Mesothelial cell of epicardium (in vitro differentiated cells): Measurements from ENCODE around the gene MAPK7. TPM values are rescaled to one million over a fixed set of nuclear protein-coding genes. Genes with fewer than 3 reads are reported as not detected.
"Not testable (repeated sequence)": the region's sequence is repeated elsewhere in the genome, so short reads cannot be mapped to it uniquely, and the experiment has no call there.

Experiments used
- DNase-seq, 2 experiments: peaks; one replicate each; pipeline ENCODE4 v3.0.0; 2021; ENCODE audit warnings: low spot score in 2 of 2; ENCODE audit not compliant: unreplicated experiment in 2 of 2
- H3K27ac Mint-ChIP-seq: 2 replicates; pipeline ENCODE4 v1.8.0; 2021; ENCODE audit warnings: mixed read lengths
- H3K27me3 Mint-ChIP-seq: 2 replicates; pipeline ENCODE4 v1.8.0; 2021; ENCODE audit warnings: low read depth, mixed read lengths
- H3K36me3 Mint-ChIP-seq: 2 replicates; pipeline ENCODE4 v1.8.0; 2021; ENCODE audit warnings: mixed read lengths
- H3K4me1 Mint-ChIP-seq: 2 replicates; pipeline ENCODE4 v1.8.0; 2021; ENCODE audit warnings: mixed read lengths
- H3K4me3 Mint-ChIP-seq: 2 replicates; pipeline ENCODE4 v1.8.0; 2021; ENCODE audit warnings: mild to moderate bottlenecking, moderate library complexity, mixed read lengths
- H3K9me3 Mint-ChIP-seq: 2 replicates; pipeline ENCODE4 v1.8.0; 2021; ENCODE audit warnings: mixed read lengths
- CTCF ChIP-seq: fragments of 200-600 bp; sonication (generic); IDR thresholded peaks from one replicate; pipeline ENCODE4 v1.5.0; 2021; ENCODE audit warnings: antibody characterized with exemption; ENCODE audit not compliant: unreplicated experiment
- total RNA-seq: library from RNA; stranded (reverse); gene quantifications from 3 replicates; pipeline ENCODE4 v1.2.1, GENCODE V29; 2021

The MAPK7 gene
- total RNA-seq, 1 donor from 2014 or later: 46.0 TPM

GRCh38 chr17:19348081-19348650 lies 30.1 kb upstream of the MAPK7 start:
- peaks cover 6% of the 10 kb centered on the region for H3K36me3 Mint-ChIP-seq
- H3K27me3 Mint-ChIP-seq: no peaks in the 10 kb centered on the region
- no peak overlapping the region for H3K4me3 Mint-ChIP-seq
- H3K4me1 Mint-ChIP-seq: peaks cover 7% of the 10 kb centered on the region
- DNase-seq: no peak
- H3K27ac Mint-ChIP-seq: no peak overlapping the region
- no peaks in the 10 kb centered on the region for H3K9me3 Mint-ChIP-seq
- no peak for TF ChIP-seq CTCF

DNA sequence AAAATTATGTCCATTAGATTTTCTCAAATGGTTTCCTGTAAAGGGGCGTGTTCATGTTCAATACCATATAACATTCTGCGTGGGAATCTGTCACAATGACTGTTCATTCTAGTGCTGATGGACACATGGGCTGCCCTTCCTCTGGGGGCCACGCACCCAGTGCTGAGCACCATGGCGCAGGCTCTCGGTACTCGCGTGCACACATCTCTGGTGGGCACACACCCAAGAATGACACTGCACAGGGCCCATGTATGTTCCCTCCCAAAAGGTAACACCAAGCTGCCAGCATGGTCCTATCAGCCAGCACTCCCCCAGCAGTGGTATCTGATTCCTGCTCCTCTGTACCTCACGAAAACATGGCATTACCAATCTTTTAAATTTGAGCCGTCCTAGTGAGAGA lies 29.5 kb upstream of the MAPK7 start:
- Mint-ChIP-seq H3K27ac (no peak overlapping the region), H3K36me3 (peaks cover 6% of the 10 kb centered on the region), H3K9me3 (no peaks in the 10 kb centered on the region), H3K27me3 (no peaks in the 10 kb centered on the region), H3K4me3 (no peak overlapping the region), H3K4me1 (peaks cover 7% of the 10 kb centered on the region)
- no peak for TF ChIP-seq CTCF
- DNase-seq: no peak

DNA sequence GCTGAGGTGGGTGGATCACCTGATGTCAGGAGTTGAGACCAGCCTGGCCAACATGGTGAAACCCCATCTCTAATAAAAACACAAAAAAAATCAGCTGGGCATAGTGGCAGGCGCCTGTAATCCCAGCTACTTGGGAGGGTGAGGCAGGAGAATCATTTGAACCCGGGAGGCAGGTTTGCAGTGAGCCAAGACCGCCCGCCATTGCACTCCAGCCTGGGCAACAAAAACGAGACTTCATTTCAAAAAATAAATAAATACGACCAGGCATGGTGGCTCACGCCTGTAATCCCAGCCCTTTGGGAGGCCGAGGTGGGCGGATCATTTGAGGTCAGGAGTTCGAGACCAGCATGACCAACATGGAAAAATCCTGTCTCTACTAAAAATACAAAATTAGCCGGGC lies 24.9 kb upstream of the MAPK7 start:
- H3K9me3 Mint-ChIP-seq, H3K4me1 Mint-ChIP-seq, DNase-seq, H3K27me3 Mint-ChIP-seq, H3K4me3 Mint-ChIP-seq, H3K27ac Mint-ChIP-seq: not testable (repeated sequence)
- peaks cover 13% of the 10 kb centered on the region for H3K36me3 Mint-ChIP-seq

DNA sequence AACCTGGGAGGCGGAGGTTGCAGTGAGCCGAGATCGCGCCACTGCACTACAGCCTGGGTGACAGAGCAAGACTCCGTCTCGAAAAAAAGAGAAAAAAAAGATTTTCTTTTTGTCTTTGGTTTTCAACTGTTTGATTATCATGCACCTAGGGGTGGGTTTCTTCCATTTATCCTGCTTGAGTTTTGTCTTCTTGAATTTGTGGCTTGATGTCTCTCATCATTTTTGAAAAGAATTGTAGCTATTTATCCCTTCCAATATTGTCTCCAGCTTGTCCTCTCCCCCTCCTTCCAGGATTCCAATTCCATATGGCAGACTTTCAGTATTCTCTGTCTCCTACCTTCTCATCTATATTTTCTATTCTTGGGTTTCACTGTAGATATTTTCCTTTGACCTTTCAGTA lies 23.6 kb upstream of the MAPK7 start:
- H3K9me3 Mint-ChIP-seq: no peaks in the 10 kb centered on the region
- H3K36me3 Mint-ChIP-seq: peaks cover 13% of the 10 kb centered on the region
- H3K27me3 Mint-ChIP-seq: no peaks in the 10 kb centered on the region
- H3K4me3 Mint-ChIP-seq: no peak overlapping the region
- no peak for TF ChIP-seq CTCF
- H3K27ac Mint-ChIP-seq: no peak overlapping the region
- no peak for DNase-seq
- H3K4me1 Mint-ChIP-seq: peaks cover 8% of the 10 kb centered on the region

DNA sequence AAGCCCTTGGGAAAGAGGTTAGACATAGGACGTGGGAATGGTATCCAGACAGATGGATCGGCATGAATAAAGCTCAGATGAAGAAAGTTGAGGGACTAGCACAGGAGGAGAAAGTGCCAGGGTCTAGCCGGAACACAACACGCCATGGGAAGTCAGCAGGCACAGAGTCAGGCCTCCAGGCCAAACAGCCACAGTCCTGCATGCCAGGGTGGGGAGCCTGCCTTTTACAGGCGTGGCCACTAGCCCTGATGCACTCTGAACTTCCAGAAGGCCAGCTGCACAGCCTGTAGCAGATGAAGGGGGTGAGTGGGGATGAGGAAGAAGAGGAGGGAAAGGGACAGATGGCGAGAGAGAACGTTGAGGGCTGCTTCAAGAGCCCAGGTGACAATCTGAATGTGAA lies 20.9 kb upstream of the MAPK7 start:
- Mint-ChIP-seq H3K27me3 (no peaks in the 10 kb centered on the region), H3K4me3 (no peak overlapping the region)
- no peak for DNase-seq

GRCh38 chr17:19357761-19358160 lies 20.5 kb upstream of the MAPK7 start:
- no peak for TF ChIP-seq CTCF
- H3K27ac Mint-ChIP-seq: no peak overlapping the region
- DNase-seq: no peak
- H3K4me3 Mint-ChIP-seq: no peak overlapping the region
- H3K27me3 Mint-ChIP-seq: no peaks in the 10 kb centered on the region
- peaks cover 17% of the 10 kb centered on the region for H3K4me1 Mint-ChIP-seq
- no peaks in the 10 kb centered on the region for H3K9me3 Mint-ChIP-seq
- H3K36me3 Mint-ChIP-seq: peaks cover 8% of the 10 kb centered on the region

More for the DNA sequence above, 20.9 kb upstream of the MAPK7 start:
- no peaks in the 10 kb centered on the region for H3K9me3 Mint-ChIP-seq
- TF ChIP-seq CTCF: no peak
- peaks cover 17% of the 10 kb centered on the region for H3K4me1 Mint-ChIP-seq
- no peak overlapping the region for H3K27ac Mint-ChIP-seq
- H3K36me3 Mint-ChIP-seq: peaks cover 8% of the 10 kb centered on the region
